ENCODE measurements around the gene LARP6. TPM values are rescaled to one million over a fixed set of nuclear protein-coding genes. Genes with fewer than 3 reads are reported as not detected.

The LARP6 gene
- total and polyA plus RNA-seq, 4 donors = 4.2 to 8.7 (median 6.8) TPM

DNA sequence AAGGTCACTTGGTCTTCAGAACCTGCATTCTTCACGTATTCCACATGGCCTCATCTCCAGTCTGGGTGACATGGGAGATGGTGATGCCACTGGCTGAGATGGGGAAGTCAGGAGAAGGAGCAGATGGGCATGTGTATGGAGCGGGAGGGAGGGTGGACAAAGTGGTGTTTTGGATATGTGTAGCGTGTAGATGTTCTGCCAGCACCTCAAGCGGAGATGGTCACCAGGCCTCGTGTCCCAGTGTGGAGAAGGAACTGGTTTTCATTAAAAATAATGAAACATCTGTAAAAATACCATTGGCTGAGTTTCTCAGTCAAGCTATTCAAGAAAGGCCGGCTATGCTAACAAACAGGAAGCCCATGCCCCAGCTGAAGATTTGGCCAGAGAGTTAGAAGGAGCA is 26.2 kb downstream of the LARP6 start:
- Histone ChIP-seq H3K27ac (ENCODE audit: low read depth in 1 of 2, low read length in 1 of 2) (no peak overlapping the region), H3K4me3 (no peak overlapping the region), H3K4me1 (ENCODE audit: control insufficient read depth in 5 of 5, insufficient read depth in 5 of 5, low read length in 5 of 5) (peaks cover 0 to 10% (median 0%) of the 10 kb centered on the region in 5 donors), H3K9me3 (ENCODE audit: control insufficient read depth in 4 of 4, insufficient read depth in 3 of 4, low read length in 3 of 4) (no peaks in the 10 kb centered on the region), H3K27me3 (ENCODE audit: control insufficient read depth in 3 of 3, insufficient read depth in 3 of 3, low read length in 2 of 3) (no peaks in the 10 kb centered on the region), H3K36me3 (ENCODE audit: control insufficient read depth in 4 of 4, insufficient read depth in 4 of 4, low read length in 4 of 4) (peaks cover 4 to 16% (median 13%) of the 10 kb centered on the region in 4 donors), H3K9ac (ENCODE audit: insufficient read depth in 1 of 2, low read length in 2 of 2) (no peak overlapping the region)
- DNase-seq = no peak
- WGBS, 2 donors = 89% methylated on average over 6 of the region's 6 CpGs
- ATAC-seq (ENCODE audit: insufficient read depth, low FRiP score) = no peak
- TF ChIP-seq, protein P1, sequence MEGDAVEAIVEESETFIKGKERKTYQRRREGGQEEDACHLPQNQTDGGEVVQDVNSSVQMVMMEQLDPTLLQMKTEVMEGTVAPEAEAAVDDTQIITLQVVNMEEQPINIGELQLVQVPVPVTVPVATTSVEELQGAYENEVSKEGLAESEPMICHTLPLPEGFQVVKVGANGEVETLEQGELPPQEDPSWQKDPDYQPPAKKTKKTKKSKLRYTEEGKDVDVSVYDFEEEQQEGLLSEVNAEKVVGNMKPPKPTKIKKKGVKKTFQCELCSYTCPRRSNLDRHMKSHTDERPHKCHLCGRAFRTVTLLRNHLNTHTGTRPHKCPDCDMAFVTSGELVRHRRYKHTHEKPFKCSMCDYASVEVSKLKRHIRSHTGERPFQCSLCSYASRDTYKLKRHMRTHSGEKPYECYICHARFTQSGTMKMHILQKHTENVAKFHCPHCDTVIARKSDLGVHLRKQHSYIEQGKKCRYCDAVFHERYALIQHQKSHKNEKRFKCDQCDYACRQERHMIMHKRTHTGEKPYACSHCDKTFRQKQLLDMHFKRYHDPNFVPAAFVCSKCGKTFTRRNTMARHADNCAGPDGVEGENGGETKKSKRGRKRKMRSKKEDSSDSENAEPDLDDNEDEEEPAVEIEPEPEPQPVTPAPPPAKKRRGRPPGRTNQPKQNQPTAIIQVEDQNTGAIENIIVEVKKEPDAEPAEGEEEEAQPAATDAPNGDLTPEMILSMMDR (IDR thresholded peaks at IDR 0.05; ENCODE audit: control extremely low read depth, extremely low read depth) = no peak

DNA sequence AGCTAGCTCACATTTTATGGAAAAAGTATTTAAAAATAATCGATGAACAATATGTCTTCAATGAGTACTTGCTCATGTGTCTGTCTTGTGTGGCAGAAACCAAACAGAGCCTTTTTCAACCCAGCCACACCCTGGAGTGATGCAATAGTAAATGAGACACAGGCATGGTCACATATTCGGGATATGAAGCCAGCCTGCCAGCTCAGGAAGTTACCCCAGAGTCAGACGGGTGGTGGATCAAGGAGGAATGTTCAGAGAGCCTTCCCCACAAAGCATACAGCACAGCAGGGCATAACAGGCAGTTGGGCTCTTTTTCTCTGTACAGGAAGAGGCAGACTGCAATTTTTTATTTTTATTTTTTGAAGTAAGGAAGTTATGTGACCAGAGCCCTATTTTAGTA is 27.3 kb downstream of the LARP6 start:
- Histone ChIP-seq H3K36me3 (ENCODE audit: control insufficient read depth in 4 of 4, insufficient read depth in 4 of 4, low read length in 4 of 4) (peaks cover 2 to 6% (median 3%) of the 10 kb centered on the region in 4 donors), H3K9me3 (ENCODE audit: control insufficient read depth in 4 of 4, insufficient read depth in 3 of 4, low read length in 3 of 4) (no peaks in the 10 kb centered on the region), H3K4me1 (ENCODE audit: control insufficient read depth in 5 of 5, insufficient read depth in 5 of 5, low read length in 5 of 5) (peaks cover 0 to 10% (median 0%) of the 10 kb centered on the region in 5 donors), H3K27me3 (ENCODE audit: control insufficient read depth in 3 of 3, insufficient read depth in 3 of 3, low read length in 2 of 3) (no peaks in the 10 kb centered on the region), H3K27ac (ENCODE audit: low read depth in 1 of 2, low read length in 1 of 2) (no peak overlapping the region), H3K4me3 (no peak overlapping the region), H3K9ac (ENCODE audit: insufficient read depth in 1 of 2, low read length in 2 of 2) (no peak overlapping the region)
- 16 to 29% methylated on average over 3 of the region's 3 CpGs for WGBS, 2 donors
- peak in 1 of 3 donors; percentile 16 for DNase-seq
- ATAC-seq (ENCODE audit: insufficient read depth, low FRiP score) = peak; percentile 40
- TF ChIP-seq, protein P1 (IDR thresholded peaks at IDR 0.05; ENCODE audit: control extremely low read depth, extremely low read depth) = no peak

DNA sequence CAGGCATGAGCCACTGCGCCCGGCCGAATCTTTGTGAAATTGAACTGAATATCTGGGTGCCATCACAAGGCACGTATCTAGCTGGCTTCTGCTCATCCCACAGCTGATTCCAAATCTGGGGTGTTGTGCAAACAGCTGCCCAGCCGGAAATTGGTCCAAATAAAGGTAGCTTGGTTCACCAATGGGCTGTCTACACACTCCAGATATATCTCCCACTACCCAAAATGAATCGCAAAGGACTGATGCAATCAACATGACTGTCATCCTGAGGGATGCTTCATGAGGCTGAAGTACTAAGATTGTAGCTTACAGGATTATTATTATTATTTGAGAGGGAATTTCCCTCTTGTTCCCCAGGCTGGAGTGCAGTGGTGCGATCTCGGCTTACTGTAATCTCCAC is 28.1 kb downstream of the LARP6 start:
- TF ChIP-seq, protein P1 (IDR thresholded peaks at IDR 0.05; ENCODE audit: control extremely low read depth, extremely low read depth) = no peak
- Histone ChIP-seq H3K4me3 (no peak overlapping the region), H3K9ac (ENCODE audit: insufficient read depth in 1 of 2, low read length in 2 of 2) (no peak overlapping the region), H3K27me3 (ENCODE audit: control insufficient read depth in 3 of 3, insufficient read depth in 3 of 3, low read length in 2 of 3) (no peaks in the 10 kb centered on the region), H3K4me1 (ENCODE audit: control insufficient read depth in 5 of 5, insufficient read depth in 5 of 5, low read length in 5 of 5) (peaks cover 0 to 9% (median 0%) of the 10 kb centered on the region in 5 donors), H3K36me3 (ENCODE audit: control insufficient read depth in 4 of 4, insufficient read depth in 4 of 4, low read length in 4 of 4) (peaks cover 0 to 2% (median 0%) of the 10 kb centered on the region in 4 donors), H3K9me3 (ENCODE audit: control insufficient read depth in 4 of 4, insufficient read depth in 3 of 4, low read length in 3 of 4) (no peaks in the 10 kb centered on the region), H3K27ac (ENCODE audit: low read depth in 1 of 2, low read length in 1 of 2) (no peak overlapping the region)
- ATAC-seq (ENCODE audit: insufficient read depth, low FRiP score) = no peak
- WGBS, 2 donors = 87 to 92% methylated on average over 8 of the region's 8 CpGs
- DNase-seq = no peak

DNA sequence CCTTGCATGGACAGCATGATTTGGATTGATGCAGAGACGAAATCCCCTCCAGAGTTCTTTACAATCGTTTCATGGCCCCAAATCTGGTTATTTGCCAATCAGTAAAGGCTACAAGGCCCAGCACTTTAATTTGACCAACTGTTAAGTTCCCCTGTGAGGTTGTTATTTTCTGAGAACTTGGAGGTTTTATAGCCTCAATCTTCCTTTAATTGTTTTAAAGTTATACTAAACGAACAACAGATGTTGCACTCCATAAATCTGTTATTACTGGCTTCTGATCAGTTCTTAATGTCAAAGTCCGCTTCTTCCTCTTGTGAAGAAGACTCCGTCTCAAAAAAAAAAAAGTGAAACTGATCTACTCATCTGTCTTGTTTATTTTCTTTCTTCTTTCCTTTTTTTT is 30.8 kb downstream of the LARP6 start:
- TF ChIP-seq, protein P1 (IDR thresholded peaks at IDR 0.05; ENCODE audit: control extremely low read depth, extremely low read depth) = no peak
- Histone ChIP-seq H3K4me3 (no peak overlapping the region), H3K4me1 (ENCODE audit: control insufficient read depth in 5 of 5, insufficient read depth in 5 of 5, low read length in 5 of 5) (peaks cover 0 to 7% (median 0%) of the 10 kb centered on the region in 5 donors), H3K9ac (ENCODE audit: insufficient read depth in 1 of 2, low read length in 2 of 2) (no peak overlapping the region), H3K27ac (ENCODE audit: low read depth in 1 of 2, low read length in 1 of 2) (no peak overlapping the region), H3K27me3 (ENCODE audit: control insufficient read depth in 3 of 3, insufficient read depth in 3 of 3, low read length in 2 of 3) (no peaks in the 10 kb centered on the region), H3K36me3 (ENCODE audit: control insufficient read depth in 4 of 4, insufficient read depth in 4 of 4, low read length in 4 of 4) (no peaks in the 10 kb centered on the region), H3K9me3 (ENCODE audit: control insufficient read depth in 4 of 4, insufficient read depth in 3 of 4, low read length in 3 of 4) (no peaks in the 10 kb centered on the region)
- 64 to 72% methylated on average over 5 of the region's 5 CpGs for WGBS, 2 donors
- no peak for DNase-seq
- no peak for ATAC-seq (ENCODE audit: insufficient read depth, low FRiP score)

All from lung (tissue), 12 donors.